Endothelial cell of umbilical vein (primary cell): ENCODE results near the gene MMRN2. TPM values are rescaled to one million over a fixed set of nuclear protein-coding genes. Genes with fewer than 3 reads are reported as not detected.
"Not testable (repeated sequence)": the region's sequence is repeated elsewhere in the genome, so short reads cannot be mapped to it uniquely, and the experiment has no call there.

Source experiments
- BruUV-seq: library from RNA; stranded (reverse); fragments of 400-500 nt; replicated peaks from 2 replicates; lab custom pipeline; 2021; lab: Mats Ljungman, UMichigan
- CTCF ChIA-PET: fragments of 300-600, 350-600 bp; sonication (Branson Sonifier 250); formaldehyde crosslinking; loops from one replicate; lab custom pipeline; 2021; ENCODE audit warnings: antibody characterized with exemption, inconsistent platforms; lab: Charles Lee
- POLR2A ChIA-PET: fragments of 300-600, 350-600 bp; sonication (Branson Sonifier 250); formaldehyde crosslinking; loops from one replicate; lab custom pipeline; 2021; ENCODE audit warnings: antibody characterized with exemption, inconsistent platforms; lab: Charles Lee
- DNase-seq: peaks from one replicate; pipeline ENCODE4 v3.0.0-alpha.2; 2011; ENCODE audit warnings: low read depth, low spot score
- FAIRE-seq: peaks from 2 replicates; lab custom pipeline; 2011; peaks lifted over from hg19 to GRCh38; lab: Jason Lieb, UNC
- H2AFZ ChIP-seq: 2 replicates; pipeline ENCODE4 v1.6.0; 2012; ENCODE audit warnings: low read depth, low read length, control low read depth, inconsistent platforms
- H3K27ac ChIP-seq: 2 replicates; pipeline ENCODE4 v1.5.1; 2011; ENCODE audit warnings: low read depth, mild to moderate bottlenecking, control low read depth, low read length, moderate library complexity; ENCODE audit not compliant: insufficient read depth
- H3K27me3 ChIP-seq, 2 experiments: 2 replicates each; pipeline versions ENCODE4 v1.6.0 to v1.6.1; 2011; ENCODE audit warnings: low read length in 2 of 2, mixed read lengths in 1 of 2; ENCODE audit not compliant: control insufficient read depth in 2 of 2, insufficient read depth in 2 of 2
- H3K36me3 ChIP-seq, 2 experiments: 2 replicates in 1 of 2; 3 replicates in 1 of 2; pipeline ENCODE4 v1.5.1; 2011; ENCODE audit warnings: low read length in 2 of 2, mild to moderate bottlenecking in 1 of 2, moderate library complexity in 1 of 2; ENCODE audit not compliant: control insufficient read depth in 2 of 2, insufficient read depth in 2 of 2; ENCODE audit errors: extremely low read depth in 1 of 2
- H3K4me1 ChIP-seq: 3 replicates; pipeline ENCODE4 v1.5.1; 2011; ENCODE audit warnings: mild to moderate bottlenecking, low read length; ENCODE audit not compliant: control insufficient read depth, insufficient read depth; ENCODE audit errors: extremely low read depth
- H3K4me2 ChIP-seq: 2 replicates; pipeline ENCODE4 v1.6.1; 2011; ENCODE audit warnings: low read length, control low read depth, mixed read lengths; ENCODE audit not compliant: insufficient read depth
- H3K4me3 ChIP-seq, 3 experiments: fragments of 200-600 bp in 1 of 3; sonication (generic), shearing (Covaris generic) in 1 of 3; replicated peaks in 1 of 3; 2 replicates each; pipeline ENCODE4 v1.5.1; 2011 to 2016; ENCODE audit warnings: control low read depth in 3 of 3, low read length in 3 of 3, mild to moderate bottlenecking in 2 of 3, inconsistent platforms in 1 of 3, low read depth in 1 of 3, moderate library complexity in 1 of 3; ENCODE audit not compliant: insufficient read depth in 1 of 3
- H3K79me2 ChIP-seq: 2 replicates; pipeline ENCODE4 v1.6.0; 2012; ENCODE audit warnings: low read length, inconsistent platforms; ENCODE audit not compliant: control insufficient read depth, insufficient read depth
- H3K9ac ChIP-seq: replicated peaks from 2 replicates; pipeline ENCODE3; 2011; ENCODE audit warnings: low read length, control low read depth; ENCODE audit not compliant: insufficient read depth; ENCODE audit errors: extremely low read depth
- H3K9me1 ChIP-seq: replicated peaks from 3 replicates; pipeline ENCODE4 v1.6.0; 2011; ENCODE audit warnings: mild to moderate bottlenecking, low read length; ENCODE audit not compliant: control insufficient read depth, insufficient read depth; ENCODE audit errors: extremely low read depth
- H3K9me3 ChIP-seq: replicated peaks from 2 replicates; pipeline ENCODE4 v1.5.1; 2012; ENCODE audit warnings: low read length, inconsistent platforms; ENCODE audit not compliant: control insufficient read depth, insufficient read depth
- H4K20me1 ChIP-seq: replicated peaks from 2 replicates; pipeline ENCODE3; 2011; ENCODE audit warnings: mild to moderate bottlenecking, low read length; ENCODE audit not compliant: control insufficient read depth, insufficient read depth; ENCODE audit errors: extremely low read depth
- EZH2 ChIP-seq: IDR thresholded peaks from 2 replicates; pipeline ENCODE4 v1.6.1; 2012; ENCODE audit warnings: borderline replicate concordance, low read depth, mild to moderate bottlenecking, moderate library complexity, low read length, inconsistent platforms; ENCODE audit not compliant: severe bottlenecking
- FOS ChIP-seq: IDR thresholded peaks from 2 replicates; pipeline ENCODE4 v1.6.1; 2011; ENCODE audit warnings: mild to moderate bottlenecking, low read length, moderate library complexity, borderline replicate concordance; ENCODE audit not compliant: insufficient read depth
- GATA2 ChIP-seq: IDR thresholded peaks from 2 replicates; pipeline ENCODE4 v1.7.0; 2011; ENCODE audit warnings: low read depth, mild to moderate bottlenecking, moderate library complexity, mixed read lengths, low read length; ENCODE audit not compliant: insufficient read length, insufficient read depth
- JUN ChIP-seq: IDR thresholded peaks from 2 replicates; pipeline ENCODE4 v1.6.1; 2011; ENCODE audit warnings: borderline replicate concordance, low read depth; ENCODE audit not compliant: insufficient read length, insufficient read depth
- MYC ChIP-seq: IDR thresholded peaks from one replicate; pipeline ENCODE4 v1.6.1; 2011; ENCODE audit warnings: mild to moderate bottlenecking, low read depth, low read length
- POLR2A ChIP-seq: IDR thresholded peaks from 2 replicates; pipeline ENCODE4 v1.6.1; 2012; ENCODE audit warnings: low read depth, mild to moderate bottlenecking, control low read depth, low read length
- POLR2AphosphoS5 ChIP-seq: IDR thresholded peaks from 2 replicates; pipeline ENCODE4 v1.6.1; 2012; ENCODE audit warnings: low read depth, mild to moderate bottlenecking, control low read depth, low read length, moderate library complexity; ENCODE audit not compliant: insufficient read depth
- dilution Hi-C: fragments of 300-500 bp; cut with MboI; formaldehyde crosslinking; loops from one replicate; pipeline ENCODE4 v1.15.0; 2019; ENCODE audit warnings: low sequenced_read_pairs; ENCODE audit not compliant: extremely low pct_ligation_motif_present
- intact Hi-C: fragments of 100-400 bp; cut with micrococcal nuclease; formaldehyde crosslinking; loops from one replicate; pipeline ENCODE4 v1.10.0; 2022
- polyA plus RNA-seq, 4 experiments: library from polyadenylated mRNA; depleted of rRNA in 3 of 4; stranded (reverse) in 3 of 4; unstranded in 1 of 4; fragments of >200 nt; gene quantifications; 2 replicates each; pipeline versions ENCODE4 v1.2.1 to v1.2.3, GENCODE V29; 2011 to 2012; ENCODE audit warnings: missing spikeins in 1 of 4
- total RNA-seq: library from RNA; stranded (reverse); gene quantifications from 2 replicates; pipeline ENCODE4 v1.2.3, GENCODE V29; 2021
- TF ChIP-seq, protein P1 (sequence below): IDR thresholded peaks from 2 replicates; pipeline ENCODE4 v1.6.1; 2011; ENCODE audit not compliant: insufficient read depth, insufficient read length
- TF ChIP-seq, protein P2 (sequence below), 2 donors: IDR thresholded peaks; 1 replicate in 1 of 2; 2 replicates in 1 of 2; pipeline ENCODE4 v1.5.1; 2011; ENCODE audit warnings: low read length in 2 of 2, mild to moderate bottlenecking in 2 of 2, moderate library complexity in 2 of 2, control low read depth in 1 of 2, inconsistent platforms in 1 of 2, low read depth in 1 of 2; ENCODE audit not compliant: insufficient read depth in 1 of 2; ENCODE audit errors: extremely low read depth in 1 of 2

The MMRN2 gene
- total and polyA plus RNA-seq, 2 donors (not counting 3 experiments of a cell fraction or from before 2014, with no cell fraction given) = 154 to 169 TPM

DNA sequence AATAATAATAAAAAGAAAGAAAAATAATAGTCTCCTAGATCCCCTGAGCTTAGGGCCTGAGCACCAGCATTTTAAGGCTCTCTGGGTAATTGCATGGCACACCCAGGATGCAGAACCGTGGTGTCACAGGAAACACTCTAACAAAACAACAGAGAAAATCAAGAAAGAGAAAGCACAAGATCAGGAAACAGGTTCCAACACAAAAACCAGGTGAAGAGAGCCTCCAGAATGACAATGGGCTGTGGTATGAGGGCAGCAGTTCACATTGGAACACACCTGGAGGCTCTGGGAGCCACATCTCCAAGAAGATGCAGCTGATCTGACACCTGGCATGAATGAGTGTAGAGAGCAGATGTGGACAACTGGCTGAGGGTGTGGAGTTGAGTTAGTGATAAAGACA lies 7.1 kb downstream of the MMRN2 start:
- H3K4me2 ChIP-seq = no peak overlapping the region
- CTCF ChIA-PET = interaction anchor here (1.7 to 2.4 kb wide), 2 partner anchors 10 to 16 kb away, joined by 6 to 7 read pairs; no protein-coding TSS in a partner anchor

DNA sequence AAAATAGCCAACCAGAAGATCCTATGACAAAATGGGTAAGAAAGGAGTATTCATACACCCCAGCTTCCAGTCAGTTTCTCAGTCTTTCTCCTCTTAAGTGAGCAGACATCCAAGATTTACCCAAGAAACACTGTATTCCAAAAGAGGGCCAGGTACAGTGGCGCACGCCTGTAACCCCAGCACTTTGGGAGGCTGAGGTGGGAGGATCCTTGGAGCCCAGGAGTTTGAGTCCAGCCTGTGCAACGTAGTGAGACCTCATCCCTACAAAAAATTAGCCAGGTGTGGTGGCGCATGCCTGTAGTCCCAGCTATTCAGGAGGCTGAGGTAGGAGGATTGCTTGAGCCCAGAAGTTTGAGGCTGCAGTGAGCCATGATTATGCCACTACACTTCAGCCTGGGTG lies 9.6 kb downstream of the MMRN2 start:
- dilution Hi-C loops = not testable (repeated sequence)

More for the DNA sequence above, 7.1 kb downstream of the MMRN2 start:
- POLR2A ChIA-PET = no interaction called here
- TF ChIP-seq EZH2 (no peak), MYC (no peak), GATA2 (no peak), POLR2A (no peak), POLR2AphosphoS5 (no peak), FOS (no peak), JUN (no peak)
- TF ChIP-seq, protein P1, sequence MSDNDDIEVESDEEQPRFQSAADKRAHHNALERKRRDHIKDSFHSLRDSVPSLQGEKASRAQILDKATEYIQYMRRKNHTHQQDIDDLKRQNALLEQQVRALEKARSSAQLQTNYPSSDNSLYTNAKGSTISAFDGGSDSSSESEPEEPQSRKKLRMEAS = no peak
- TF ChIP-seq, protein P2, sequence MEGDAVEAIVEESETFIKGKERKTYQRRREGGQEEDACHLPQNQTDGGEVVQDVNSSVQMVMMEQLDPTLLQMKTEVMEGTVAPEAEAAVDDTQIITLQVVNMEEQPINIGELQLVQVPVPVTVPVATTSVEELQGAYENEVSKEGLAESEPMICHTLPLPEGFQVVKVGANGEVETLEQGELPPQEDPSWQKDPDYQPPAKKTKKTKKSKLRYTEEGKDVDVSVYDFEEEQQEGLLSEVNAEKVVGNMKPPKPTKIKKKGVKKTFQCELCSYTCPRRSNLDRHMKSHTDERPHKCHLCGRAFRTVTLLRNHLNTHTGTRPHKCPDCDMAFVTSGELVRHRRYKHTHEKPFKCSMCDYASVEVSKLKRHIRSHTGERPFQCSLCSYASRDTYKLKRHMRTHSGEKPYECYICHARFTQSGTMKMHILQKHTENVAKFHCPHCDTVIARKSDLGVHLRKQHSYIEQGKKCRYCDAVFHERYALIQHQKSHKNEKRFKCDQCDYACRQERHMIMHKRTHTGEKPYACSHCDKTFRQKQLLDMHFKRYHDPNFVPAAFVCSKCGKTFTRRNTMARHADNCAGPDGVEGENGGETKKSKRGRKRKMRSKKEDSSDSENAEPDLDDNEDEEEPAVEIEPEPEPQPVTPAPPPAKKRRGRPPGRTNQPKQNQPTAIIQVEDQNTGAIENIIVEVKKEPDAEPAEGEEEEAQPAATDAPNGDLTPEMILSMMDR (IDR thresholded peaks at IDR 0.05; ENCODE audit: extremely low read depth in 1 of 2, insufficient read depth in 1 of 2, low read depth in 1 of 2, low read length in 2 of 2) = no peak
- H3K79me2 ChIP-seq = peaks cover 84% of the 10 kb centered on the region
- BruUV-seq = no TSS peak
- H4K20me1 ChIP-seq = no peaks in the 10 kb centered on the region
- no peaks in the 10 kb centered on the region for H3K27me3 ChIP-seq
- no peaks in the 10 kb centered on the region for H3K9me1 ChIP-seq
- intact Hi-C loops = loop anchor here (10.0 kb wide), 1 partner anchor 1934 kb away; the partner anchor contains the start of gene STAMBPL1
- H3K9me3 ChIP-seq = no peaks in the 10 kb centered on the region
- H3K4me1 ChIP-seq = peaks cover 22% of the 10 kb centered on the region
- no peak overlapping the region for H3K9ac ChIP-seq
- H2AFZ ChIP-seq = no peak overlapping the region
- DNase-seq (no peak), FAIRE-seq (no peak)
- H3K36me3 ChIP-seq = peaks cover 0 to 15% of the 10 kb centered on the region in 2 experiments
- H3K27ac ChIP-seq = no peak overlapping the region
- dilution Hi-C loops = no loop called here
- no peak overlapping the region for H3K4me3 ChIP-seq

More for the DNA sequence above, 9.6 kb downstream of the MMRN2 start:
- CTCF ChIA-PET = interaction anchor here (0.5 to 12.5 kb wide), 5 partner anchors 9 to 263 kb away, joined by 3 to 325 read pairs (median 5); partner anchors contain the start of genes ADIRF, MMRN2 and SNCG
- H3K9ac ChIP-seq, H3K4me3 ChIP-seq, POLR2A ChIA-PET, FAIRE-seq, H2AFZ ChIP-seq, DNase-seq, intact Hi-C loops, BruUV-seq, H3K4me1 ChIP-seq, H3K27me3 ChIP-seq, H4K20me1 ChIP-seq, H3K9me1 ChIP-seq, H3K27ac ChIP-seq, H3K9me3 ChIP-seq, H3K4me2 ChIP-seq: not testable (repeated sequence)
- Histone ChIP-seq H3K36me3 (peaks cover 12 to 39% of the 10 kb centered on the region in 2 experiments), H3K79me2 (peaks cover 68% of the 10 kb centered on the region)
